MM.1S (cell line): ENCODE results near the gene LSM4.

Source experiments
- EZH2 ChIP-seq: fragments of 300-600 bp; sonication (generic); optimal IDR thresholded peaks from 2 replicates; pipeline ENCODE3; 2017; ENCODE audit warnings: low read depth, mild to moderate bottlenecking, antibody characterized with exemption, low read length, mixed read lengths
- EZH2phosphoT487 ChIP-seq: fragments of 300-600 bp; sonication (generic); IDR thresholded peaks from 2 replicates; pipeline ENCODE4 v1.6.1; 2018; ENCODE audit warnings: antibody characterized with exemption, low read length
- TF ChIP-seq, protein P1 (sequence below): fragments of 300-600 bp; sonication (generic); IDR thresholded peaks from 2 replicates; pipeline ENCODE4 v1.5.1; 2016; ENCODE audit warnings: antibody characterized with exemption, low read length, mixed read lengths

DNA sequence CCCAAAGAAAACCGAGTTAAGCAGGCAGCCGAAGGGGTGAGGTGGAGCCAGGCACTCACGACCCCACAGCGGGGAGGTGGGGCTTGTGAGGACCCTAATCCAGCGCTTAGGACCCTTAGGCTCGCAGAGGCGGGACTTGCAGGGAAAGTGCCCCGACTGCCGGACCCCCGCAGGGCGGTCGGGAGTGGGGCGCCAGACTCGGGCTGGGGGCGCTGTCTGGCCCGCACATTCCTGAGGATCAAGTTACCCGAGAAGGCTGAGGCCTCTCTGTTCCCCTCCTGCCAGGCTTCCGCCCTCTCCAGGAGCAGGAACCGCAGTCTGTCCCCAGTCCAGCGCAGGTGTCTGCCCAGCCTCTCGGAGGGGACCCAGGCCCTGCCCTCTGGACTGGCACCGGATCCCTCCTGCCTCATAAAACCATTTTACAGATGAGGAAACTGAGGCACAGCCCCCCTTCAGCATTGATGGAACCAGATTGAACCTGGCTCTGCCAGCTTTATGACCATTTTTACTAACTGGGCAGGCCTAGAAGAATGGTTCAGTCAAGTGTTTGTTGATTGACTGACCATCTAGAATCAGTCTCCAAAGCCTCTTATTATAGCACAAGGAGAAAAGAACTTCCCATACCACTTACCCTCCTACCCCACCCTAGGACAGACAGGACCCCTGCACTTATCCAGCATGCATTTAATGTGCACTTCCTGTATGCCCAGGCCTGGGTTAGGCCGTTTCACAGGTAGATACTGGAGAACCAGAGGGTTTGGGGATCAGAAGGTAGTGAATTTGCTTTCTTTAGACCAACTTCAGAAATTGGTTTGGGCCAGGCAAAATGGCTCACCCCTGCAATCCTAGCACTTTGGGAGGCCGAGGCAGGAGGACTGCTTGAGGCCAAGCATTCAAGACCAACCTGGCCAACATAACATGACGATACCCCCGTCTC is 34.8 kb downstream of the LSM4 start:
- TF ChIP-seq, protein P1, sequence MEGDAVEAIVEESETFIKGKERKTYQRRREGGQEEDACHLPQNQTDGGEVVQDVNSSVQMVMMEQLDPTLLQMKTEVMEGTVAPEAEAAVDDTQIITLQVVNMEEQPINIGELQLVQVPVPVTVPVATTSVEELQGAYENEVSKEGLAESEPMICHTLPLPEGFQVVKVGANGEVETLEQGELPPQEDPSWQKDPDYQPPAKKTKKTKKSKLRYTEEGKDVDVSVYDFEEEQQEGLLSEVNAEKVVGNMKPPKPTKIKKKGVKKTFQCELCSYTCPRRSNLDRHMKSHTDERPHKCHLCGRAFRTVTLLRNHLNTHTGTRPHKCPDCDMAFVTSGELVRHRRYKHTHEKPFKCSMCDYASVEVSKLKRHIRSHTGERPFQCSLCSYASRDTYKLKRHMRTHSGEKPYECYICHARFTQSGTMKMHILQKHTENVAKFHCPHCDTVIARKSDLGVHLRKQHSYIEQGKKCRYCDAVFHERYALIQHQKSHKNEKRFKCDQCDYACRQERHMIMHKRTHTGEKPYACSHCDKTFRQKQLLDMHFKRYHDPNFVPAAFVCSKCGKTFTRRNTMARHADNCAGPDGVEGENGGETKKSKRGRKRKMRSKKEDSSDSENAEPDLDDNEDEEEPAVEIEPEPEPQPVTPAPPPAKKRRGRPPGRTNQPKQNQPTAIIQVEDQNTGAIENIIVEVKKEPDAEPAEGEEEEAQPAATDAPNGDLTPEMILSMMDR: no peak
- TF ChIP-seq EZH2phosphoT487: no peak
- no peak for TF ChIP-seq EZH2
